DMS 273 (cell line): Measurements from ENCODE around the gene PPP2R3B.
"Not testable (repeated sequence)": the region's sequence is repeated elsewhere in the genome, so short reads cannot be mapped to it uniquely, and the experiment has no call there.

ENCODE experiments used
- DNase-seq: peaks from one replicate; lab custom pipeline; 2025; ENCODE audit not compliant: unreplicated experiment; lab: John Stamatoyannopoulos, UW

Gene PPP2R3B

DNA sequence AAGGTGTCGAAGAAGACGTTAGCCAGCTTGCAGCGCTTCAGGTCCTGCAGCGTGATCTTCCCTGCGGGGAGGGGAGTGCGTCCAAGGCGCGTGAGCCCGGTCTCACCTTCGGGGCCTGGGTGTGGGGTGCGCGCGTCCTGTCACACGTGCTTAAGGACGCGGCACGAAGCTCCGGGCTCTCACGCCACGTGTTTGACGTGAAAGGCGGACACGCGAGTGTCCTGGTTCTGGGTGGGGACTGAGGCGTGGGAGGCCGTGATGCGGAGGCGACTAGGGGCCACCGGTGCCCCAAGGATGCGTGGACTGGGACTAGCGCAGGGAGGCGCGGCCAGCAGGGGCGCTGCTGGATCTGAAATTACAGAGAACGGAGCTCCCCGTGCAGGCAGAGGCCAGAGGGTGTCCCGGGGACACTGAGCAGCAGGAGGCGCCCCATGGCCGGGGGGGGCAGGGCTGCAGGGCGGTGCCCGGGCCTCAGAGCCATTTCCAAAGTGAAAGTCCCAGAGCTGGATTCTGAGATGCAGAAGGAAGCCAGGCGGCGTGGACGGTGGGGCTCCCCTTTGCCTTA, 47.8 kb downstream of the PPP2R3B start:
- DNase-seq: no peak

DNA sequence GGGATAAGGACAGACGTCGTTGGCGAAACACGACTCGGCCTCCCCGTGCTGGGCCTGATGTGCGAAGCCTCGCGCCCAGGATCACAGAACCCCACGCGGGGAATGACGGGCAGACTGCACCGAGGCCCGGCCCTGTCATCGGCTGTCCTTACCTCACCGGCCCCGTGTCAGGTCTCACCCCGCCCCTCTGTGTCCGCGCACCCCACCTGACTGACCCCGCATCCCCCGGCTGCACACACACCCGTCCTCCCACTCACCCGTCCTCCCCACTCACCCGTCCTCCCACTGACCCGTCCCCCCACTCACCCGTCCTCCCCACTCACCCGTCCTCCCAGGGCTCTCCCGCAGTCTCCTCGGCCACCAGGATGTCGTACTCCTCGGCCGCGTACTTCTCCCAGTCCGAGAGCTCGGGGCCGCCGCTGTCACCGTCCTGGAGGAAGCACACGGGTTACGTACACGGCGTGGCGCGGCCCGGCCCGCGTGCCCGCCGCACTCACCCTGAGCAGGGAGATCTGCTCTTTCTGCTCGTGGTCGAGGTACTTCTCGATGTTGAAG, 48.3 kb downstream of the PPP2R3B start:
- no peak for DNase-seq

DNA sequence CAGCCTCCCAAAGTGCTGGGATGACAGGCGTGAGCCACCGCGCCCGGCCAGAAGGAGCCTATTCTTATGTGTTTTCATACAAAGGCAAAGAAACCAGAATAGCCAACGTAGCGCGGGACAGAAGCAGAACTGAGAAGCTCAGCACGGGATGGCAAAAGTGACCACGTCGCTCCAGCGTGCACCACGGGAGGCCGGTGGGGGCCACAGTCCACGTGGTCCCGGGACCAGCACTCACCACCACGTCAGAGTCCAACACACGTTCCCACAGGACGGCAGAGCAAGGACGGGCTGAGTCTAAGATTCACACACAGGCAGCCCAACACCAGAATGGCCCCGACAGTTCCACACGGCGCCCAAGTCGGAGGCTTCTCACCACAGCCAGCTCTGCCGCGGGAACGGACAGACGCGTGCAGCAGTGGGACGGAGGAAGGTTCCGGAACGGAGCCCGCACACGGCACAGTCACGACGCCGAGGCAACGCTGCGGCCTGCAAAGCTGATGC, 49.3 kb downstream of the PPP2R3B start:
- no peak for DNase-seq

DNA sequence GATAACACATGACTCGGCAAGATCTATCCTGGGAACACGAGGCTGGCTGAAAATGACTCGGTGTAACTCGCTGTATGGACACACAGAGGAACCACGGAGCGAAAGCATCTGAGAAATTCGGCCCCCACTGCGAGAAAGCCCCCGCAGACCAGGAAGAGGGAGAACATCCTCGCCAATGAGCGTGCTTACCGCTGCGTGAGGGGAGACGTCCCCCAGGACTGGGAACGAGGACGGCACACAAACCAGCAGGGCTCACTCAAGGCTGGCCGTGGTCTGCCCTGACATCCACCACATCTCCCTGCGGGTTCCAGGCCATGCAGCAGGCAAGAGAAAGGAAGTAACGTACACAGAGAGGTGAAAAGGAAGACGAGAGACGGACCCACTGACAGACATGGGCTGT, 50.5 kb downstream of the PPP2R3B start:
- no peak for DNase-seq

DNA sequence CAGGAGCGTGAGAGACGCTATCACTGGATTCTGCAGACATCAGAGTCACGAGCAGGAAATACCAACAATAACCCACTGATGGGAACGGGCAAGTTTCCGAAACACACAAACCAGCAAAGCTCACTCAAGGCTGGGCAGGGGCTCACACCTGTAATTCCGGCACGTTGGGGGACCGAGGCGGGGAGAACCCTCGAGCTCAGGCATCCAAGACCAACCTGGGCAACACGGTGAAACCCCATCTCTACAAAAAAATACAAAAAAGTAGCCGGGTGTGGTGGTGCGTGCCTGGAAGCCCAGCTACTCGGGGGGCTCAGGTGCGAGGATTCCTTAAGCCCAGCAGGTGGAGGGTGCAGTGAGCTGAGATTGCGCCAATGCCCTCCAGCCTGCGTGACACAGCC, 51.0 kb downstream of the PPP2R3B start:
- DNase-seq: no peak

GRCh38 chrX:334971-335757, 51.5 kb downstream of the PPP2R3B start:
- DNase-seq: no peak

GRCh38 chrX:334331-334891, 52.3 kb downstream of the PPP2R3B start:
- no peak for DNase-seq

- DNase-seq: no peak
Observed at GRCh38 chrX:333611-334311, 52.9 kb downstream of the PPP2R3B start.

- DNase-seq: no peak
Observed at GRCh38 chrX:332916-333610, 53.6 kb downstream of the PPP2R3B start.

DNA sequence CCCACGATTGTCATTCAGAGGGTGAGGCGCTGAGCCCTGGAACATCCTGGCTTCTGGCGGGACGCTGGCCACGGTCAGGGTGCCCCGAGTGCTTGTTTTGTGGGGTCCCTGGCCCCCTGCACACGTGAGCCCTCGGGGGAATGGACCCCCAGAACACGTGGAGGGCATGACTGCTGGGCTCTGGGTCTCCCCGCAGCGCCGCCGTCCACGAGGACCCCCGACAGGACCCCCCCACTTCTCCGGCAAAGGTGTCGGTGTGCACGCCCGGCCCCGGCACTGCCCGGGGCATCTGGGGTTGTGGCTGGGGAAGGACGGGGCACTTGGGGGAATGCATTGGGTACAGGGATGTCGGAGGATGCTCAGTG, 54.2 kb downstream of the PPP2R3B start:
- no peak for DNase-seq

DNA sequence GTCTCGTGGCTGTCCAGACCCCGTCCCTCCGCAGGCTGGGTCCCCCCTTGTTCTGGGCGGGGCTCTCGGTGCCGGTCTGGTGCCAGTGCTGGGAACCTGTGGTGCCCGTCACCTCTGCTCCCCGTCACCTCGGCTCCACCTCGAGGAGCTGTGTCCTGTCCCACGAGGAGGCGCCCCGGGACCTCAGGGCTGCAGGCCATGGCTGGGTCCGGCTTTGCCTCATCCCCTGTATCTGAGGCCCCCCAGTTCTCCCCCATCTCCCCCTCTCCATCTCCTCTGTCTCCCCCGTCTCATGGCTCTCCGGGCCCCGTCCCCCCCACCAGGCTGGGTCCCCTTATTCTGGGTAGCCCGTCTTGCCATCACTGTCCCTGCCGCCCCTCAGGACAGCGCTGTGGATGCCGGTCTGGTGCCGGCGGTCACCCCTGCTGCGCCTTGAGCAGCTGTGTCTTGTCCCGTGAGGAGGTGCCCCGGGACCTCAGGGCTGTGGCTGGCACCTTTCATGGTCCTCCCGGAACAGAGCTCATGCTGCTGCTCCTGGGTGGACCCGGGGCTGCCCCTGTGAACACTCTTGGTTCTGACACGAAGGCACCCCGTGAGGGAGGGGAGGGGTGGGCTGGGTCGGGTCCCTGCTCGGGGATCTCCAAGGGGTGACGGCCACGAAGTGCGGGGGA, 54.7 kb downstream of the PPP2R3B start:
- DNase-seq: no peak

DNA sequence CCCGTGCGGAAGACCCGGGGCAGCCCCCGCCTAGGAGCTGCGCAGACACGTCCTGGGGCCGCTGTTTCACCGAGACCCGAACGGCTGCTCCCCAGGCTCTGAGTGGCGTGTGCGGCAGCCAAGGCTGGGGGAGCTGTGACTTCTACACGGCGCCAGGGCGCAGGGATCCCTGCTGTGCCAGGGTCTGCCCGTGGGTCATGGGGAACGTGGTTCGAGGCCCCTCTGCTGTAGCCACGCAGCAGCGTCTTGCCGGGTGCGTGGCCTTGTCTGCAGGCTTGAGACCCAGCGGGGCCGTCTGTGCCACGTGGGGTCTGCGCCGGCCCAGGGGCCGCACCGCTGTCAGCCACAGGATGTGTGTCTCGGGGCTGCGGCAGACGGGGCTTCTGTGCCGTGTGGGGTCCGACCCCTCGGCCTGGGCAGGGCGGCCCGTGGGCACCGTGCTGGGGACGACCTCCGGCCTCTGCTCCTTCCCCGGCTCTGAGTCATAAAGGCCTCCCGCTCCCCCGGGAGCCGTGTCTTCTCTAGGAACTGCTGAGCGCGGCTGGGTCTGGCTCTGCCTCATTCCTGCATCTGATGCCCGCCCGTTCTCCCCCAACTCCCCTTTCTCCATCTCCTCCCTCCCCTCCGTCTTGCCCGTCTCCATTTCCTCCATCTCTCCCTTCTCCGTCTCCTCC, 55.4 kb downstream of the PPP2R3B start:
- DNase-seq: peak; percentile 74

- no peak for DNase-seq
Observed at GRCh38 chrX:330726-331150, 56.0 kb downstream of the PPP2R3B start.

DNA sequence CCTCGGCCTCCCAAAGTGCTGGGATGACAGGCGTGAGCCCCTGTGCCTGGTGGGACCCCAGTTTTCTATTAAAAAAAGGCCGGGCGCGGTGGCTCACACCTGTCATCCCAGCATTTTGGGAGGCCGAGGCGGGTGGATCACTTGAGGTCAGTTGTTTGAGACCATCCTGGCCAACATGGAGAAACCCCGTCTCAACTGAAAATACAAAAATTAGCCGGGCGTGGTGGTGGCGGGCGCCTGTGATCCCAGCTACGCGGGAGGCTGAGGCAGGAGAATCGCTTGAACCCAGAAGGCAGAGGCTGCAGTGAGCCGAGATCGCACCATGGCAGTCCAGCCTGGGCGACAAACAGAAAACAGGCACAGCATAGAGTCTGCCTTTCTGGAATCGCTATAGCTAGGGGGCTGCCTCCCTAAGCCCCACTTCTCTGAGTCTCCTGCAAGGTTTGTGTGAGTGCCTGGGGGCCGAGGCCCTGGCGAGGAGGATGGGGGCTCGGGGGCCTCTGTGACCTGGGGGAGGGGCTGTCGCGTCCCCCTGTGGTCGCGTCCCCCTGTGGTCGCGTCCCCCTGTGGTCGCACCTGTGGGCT, 56.5 kb downstream of the PPP2R3B start:
- DNase-seq: not testable (repeated sequence)

DNA sequence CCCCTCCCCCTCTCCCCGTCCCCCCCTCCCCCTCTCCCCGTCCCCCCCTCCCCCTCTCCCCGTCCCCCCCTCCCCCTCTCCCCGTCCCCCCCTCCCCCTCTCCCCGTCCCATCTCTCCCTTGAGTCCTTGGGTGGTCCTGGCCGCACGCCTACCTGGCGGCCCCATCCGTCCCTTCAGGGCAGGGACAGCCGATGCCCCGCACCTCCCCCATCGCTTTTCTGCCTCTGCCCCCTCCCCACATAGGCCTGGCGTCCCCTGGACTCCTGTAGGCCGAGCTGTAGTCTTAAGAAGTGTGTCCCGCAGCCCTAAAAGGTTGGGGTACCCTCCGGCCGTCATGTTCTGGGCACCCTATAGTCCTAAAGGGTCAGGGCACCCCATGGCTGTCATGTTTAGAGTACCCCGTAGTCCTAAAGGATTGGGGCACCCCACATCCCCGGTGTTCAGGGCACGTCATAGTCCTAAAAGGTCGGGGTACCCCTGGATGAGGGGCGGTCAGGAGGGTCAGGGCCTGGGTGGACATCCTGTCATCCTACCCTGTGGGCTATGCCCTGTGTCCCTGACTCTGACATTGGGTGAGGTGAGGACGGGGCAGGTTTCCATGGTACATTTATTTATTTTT, 57.3 kb downstream of the PPP2R3B start:
- no peak for DNase-seq

- DNase-seq: no peak
Observed at GRCh38 chrX:327660-328126, 59.0 kb downstream of the PPP2R3B start.

DNA sequence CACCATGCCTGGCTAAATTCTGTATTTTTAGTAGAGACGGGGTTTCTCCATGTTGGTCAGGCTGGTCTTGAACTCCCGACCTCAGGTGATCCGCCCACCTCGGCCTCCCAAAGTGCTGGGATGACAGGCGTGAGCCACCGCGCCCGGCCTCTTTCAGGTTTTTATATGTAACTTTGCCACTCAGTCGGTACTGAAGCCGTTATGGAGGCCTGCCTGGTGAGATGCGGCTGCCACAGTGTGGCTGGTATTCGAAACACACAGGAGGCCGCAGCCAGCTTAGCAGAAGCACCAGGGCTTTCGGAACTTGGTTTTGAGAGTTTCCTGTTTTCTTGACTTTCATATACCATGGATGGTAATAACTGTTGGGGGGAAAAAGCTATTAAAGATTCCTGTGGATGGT, 62.0 kb downstream of the PPP2R3B start:
- not testable (repeated sequence) for DNase-seq

DNA sequence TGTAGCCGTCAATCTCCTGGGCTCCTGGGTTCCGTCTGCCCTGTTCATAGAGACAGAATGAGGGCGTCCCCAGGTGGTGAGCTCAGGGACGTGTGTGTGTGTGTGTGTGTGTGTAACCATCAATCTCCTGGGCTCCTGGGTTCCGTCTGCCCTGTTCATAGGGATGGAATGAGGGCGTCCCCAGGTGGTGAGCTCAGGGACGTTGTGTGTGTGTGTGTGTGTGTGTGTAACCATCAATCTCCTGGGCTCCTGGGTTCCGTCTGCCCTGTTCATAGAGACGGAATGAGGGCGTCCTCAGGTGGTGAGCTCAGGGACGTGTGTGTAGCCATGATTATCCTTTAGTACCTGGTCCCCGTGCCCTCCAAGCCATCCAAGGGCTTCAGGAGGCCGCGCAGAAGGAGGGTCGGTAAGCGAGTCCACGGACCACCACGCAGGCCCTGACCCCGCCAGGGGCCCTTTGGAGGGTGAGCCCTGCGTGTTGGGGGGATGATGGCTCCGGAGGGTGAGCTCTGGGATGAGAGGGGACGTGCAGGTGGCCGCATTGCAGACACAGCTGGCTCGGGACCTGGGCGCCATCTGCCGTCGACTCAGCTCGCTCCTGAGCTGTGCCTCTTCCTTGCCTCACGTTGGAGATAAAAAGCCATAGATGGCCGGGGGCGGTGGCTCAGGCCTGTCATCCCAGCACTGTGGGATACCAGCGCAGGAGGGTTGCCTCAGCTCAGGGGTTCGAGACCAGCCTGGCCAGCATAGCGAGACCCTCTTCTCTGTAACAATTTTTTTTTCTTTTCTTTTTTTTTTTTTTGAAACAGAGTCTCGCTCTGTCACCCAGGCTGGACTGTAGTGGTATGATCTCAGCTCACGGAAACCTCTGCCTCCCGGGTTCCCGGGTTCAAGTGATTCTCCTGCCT, 62.7 kb downstream of the PPP2R3B start:
- DNase-seq: no peak
